Measurements from ENCODE around the gene ZBTB47.
A peak's percentile ranks its signal among the peaks of the same experiment; 100 is the strongest.

ZBTB47 gene

DNA sequence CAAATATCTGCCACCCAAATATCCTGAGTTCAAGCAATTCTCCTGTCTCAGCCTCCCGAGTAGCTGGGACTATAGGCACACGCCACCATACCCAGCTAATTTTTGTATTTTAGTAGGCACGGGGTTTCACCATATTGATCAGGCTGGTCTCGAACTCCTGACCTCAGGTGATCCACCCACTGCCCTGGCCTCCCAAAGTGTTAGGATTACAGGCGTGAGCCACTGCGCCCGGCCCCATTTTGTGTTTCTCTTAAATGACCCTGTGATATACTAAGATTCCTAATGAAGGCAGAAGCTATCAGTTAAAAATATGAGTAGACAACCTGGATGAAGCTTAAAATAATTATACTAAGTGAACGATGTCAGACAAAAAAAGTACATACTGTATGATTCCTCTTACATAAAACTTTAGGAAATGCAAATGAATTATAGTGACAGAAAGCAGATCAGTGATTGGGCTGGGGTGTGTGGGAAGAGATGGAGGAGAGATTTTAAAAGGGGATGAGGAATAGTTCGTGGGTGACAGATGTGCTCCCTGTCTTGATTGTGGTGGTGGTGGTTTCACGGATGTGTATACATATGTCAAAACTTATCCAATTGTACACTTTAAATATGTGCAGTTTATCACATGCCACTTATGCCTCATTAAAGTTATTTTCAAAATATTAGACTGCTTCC, 28.0 kb downstream of the ZBTB47 start:
- DNase-seq (ENCODE audit: insufficient read length) (no peak), FAIRE-seq (no peak)
- TF ChIP-seq POLR2A (IDR thresholded peaks at IDR 0.05; ENCODE audit: low read depth, low read length) (no peak), TAF1 (IDR thresholded peaks at IDR 0.05; ENCODE audit: borderline replicate concordance, low read depth, low read length) (no peak), POLR2AphosphoS5 (IDR thresholded peaks at IDR 0.05; ENCODE audit: low read depth, low read length) (no peak)

GRCh38 chr3:42682301-42683070, 29.0 kb downstream of the ZBTB47 start:
- DNase-seq (ENCODE audit: insufficient read length) (no peak), FAIRE-seq (no peak)
- TF ChIP-seq TAF1 (IDR thresholded peaks at IDR 0.05; ENCODE audit: borderline replicate concordance, low read depth, low read length) (no peak), POLR2A (IDR thresholded peaks at IDR 0.05; ENCODE audit: low read depth, low read length) (no peak), POLR2AphosphoS5 (IDR thresholded peaks at IDR 0.05; ENCODE audit: low read depth, low read length) (no peak)

DNA sequence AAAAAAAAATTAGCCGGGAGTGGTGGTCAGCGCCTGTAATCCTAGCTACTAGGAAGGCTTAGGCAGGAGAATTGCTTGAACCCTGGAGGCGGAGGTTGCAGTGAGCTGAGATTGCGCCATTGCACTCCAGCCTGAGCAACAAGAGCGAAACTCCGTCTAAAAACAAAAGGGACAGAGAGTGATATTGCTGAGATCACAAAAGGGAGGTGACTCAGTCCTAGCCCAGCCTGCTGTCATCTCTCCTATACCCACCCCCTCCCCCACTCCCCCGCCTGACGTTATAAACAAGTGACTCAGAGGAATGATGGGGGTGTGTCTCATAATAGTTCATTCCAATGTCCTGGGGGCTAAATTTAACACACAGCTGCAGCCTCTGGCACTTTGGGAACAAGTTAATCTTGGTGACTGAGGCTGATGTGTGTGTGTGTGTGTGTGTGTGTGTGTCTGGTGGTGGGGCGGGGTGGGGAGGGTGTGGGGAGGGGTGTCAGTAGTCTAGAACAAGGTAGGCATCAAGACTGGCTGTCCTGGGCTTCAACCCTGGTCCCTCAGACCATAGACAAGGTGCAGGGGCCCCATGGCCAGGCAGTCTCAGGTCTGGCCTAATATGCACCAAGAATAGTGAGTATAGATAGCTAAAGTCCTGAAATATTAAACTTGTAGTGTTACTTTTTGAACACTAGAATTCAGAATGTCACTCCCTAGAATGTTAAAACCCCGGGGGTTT, 30.5 kb downstream of the ZBTB47 start:
- DNase-seq (ENCODE audit: insufficient read length): peak; percentile 12
- FAIRE-seq: no peak
- TF ChIP-seq POLR2A (IDR thresholded peaks at IDR 0.05; ENCODE audit: low read depth, low read length) (no peak), POLR2AphosphoS5 (IDR thresholded peaks at IDR 0.05; ENCODE audit: low read depth, low read length) (no peak), TAF1 (IDR thresholded peaks at IDR 0.05; ENCODE audit: borderline replicate concordance, low read depth, low read length) (no peak)

DNA sequence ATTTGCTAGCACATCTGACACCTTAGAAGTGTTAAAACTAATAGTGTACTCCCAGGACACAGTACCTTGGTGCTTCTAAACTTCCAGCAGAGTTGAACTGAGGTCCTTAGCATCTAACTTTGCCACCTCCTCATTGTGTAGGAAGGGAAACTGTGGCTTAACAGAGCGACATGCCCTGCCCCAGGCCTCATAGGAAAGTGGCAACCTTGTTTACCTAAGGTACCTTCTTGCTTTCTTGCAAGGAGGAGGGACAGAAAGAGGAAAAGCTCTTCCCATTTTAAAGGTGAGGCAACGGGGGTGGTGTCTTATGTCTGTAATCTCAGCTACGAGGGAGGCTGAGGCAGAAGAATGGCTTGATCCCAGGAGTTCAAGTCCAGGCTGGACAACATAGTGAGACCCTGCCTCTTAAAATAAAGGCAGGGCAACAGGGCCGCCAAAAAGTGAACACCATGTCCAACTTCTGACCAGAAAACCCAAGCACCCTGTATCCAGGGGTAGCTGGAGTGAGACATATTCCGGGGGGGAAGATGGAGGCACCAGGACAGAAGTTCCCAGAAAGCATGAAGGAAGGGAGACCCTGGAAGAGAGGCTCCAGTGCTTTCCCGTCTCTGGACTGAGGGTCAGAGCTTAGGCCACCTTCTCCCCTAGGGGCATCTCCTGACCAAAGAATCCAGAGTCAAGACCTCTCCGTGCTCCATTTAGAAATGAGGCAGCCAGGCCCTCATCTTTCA, 31.3 kb downstream of the ZBTB47 start:
- no peak for FAIRE-seq
- no peak for TF ChIP-seq POLR2AphosphoS5 (IDR thresholded peaks at IDR 0.05; ENCODE audit: low read depth, low read length)
- no peak for TF ChIP-seq POLR2A (IDR thresholded peaks at IDR 0.05; ENCODE audit: low read depth, low read length)
- TF ChIP-seq TAF1 (IDR thresholded peaks at IDR 0.05; ENCODE audit: borderline replicate concordance, low read depth, low read length): no peak
- peak; percentile 18 for DNase-seq (ENCODE audit: insufficient read length)

DNA sequence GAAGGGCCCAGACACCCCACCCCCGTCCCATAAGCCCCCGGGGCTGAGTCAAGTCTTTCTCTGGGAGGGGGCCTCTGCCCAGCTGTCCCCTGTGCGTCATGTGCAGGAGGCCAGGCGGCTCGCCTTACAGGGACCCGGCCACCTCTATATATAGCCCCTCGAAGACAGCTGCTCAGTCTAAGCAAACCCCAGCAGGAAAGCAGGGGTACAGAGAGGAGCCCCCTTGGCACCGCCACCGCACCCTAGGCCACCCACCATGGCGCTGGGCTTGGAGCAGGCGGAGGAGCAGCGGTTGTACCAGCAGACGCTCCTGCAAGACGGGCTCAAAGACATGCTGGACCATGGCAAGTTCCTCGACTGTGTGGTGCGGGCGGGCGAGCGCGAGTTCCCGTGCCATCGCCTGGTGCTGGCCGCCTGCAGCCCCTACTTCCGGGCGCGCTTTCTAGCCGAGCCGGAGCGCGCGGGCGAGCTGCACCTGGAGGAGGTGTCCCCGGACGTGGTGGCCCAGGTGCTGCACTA, 31.9 kb downstream of the ZBTB47 start, which contains the start of gene KLHL40:
KLHL40 (plus strand) TSS at position 175 of the 519 bp plus-strand sequence; CDS start at position 257, 82 bp downstream.
- peak; percentile 5 for DNase-seq (ENCODE audit: insufficient read length)
- no peak for FAIRE-seq
- no peak for TF ChIP-seq TAF1 (IDR thresholded peaks at IDR 0.05; ENCODE audit: borderline replicate concordance, low read depth, low read length)
- TF ChIP-seq POLR2AphosphoS5 (IDR thresholded peaks at IDR 0.05; ENCODE audit: low read depth, low read length): no peak
- TF ChIP-seq POLR2A (IDR thresholded peaks at IDR 0.05; ENCODE audit: low read depth, low read length): no peak

DNA sequence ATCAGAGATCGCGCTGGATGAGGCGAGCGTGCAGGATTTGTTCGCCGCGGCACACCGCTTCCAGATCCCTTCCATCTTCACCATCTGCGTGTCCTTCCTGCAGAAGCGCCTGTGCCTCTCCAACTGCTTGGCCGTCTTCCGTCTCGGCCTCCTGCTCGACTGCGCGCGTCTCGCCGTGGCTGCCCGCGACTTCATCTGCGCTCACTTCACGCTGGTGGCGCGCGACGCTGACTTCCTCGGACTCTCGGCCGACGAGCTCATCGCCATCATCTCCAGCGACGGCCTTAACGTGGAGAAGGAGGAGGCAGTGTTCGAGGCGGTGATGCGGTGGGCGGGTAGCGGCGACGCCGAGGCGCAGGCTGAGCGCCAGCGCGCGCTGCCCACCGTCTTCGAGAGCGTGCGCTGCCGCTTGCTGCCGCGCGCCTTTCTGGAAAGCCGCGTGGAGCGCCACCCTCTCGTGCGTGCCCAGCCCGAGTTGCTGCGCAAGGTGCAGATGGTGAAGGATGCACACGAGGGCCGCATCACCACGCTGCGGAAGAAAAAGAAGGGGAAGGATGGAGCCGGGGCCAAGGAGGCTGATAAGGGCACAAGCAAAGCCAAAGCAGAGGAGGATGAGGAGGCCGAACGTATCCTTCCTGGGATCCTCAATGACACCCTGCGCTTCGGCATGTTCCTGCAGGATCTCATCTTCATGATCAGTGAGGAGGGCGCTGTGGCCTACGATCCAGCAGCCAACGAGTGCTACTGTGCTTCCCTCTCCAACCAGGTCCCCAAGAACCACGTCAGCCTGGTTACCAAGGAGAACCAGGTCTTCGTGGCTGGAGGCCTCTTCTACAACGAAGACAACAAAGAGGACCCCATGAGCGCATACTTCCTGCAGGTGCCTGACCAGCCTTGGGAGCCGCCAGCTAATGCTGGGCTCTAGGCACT, 32.7 kb downstream of the ZBTB47 start:
- FAIRE-seq (no peak), DNase-seq (ENCODE audit: insufficient read length) (no peak)
- no peak for TF ChIP-seq POLR2AphosphoS5 (IDR thresholded peaks at IDR 0.05; ENCODE audit: low read depth, low read length)
- TF ChIP-seq TAF1 (IDR thresholded peaks at IDR 0.05; ENCODE audit: borderline replicate concordance, low read depth, low read length): no peak
- TF ChIP-seq POLR2A (IDR thresholded peaks at IDR 0.05; ENCODE audit: low read depth, low read length): no peak

DNA sequence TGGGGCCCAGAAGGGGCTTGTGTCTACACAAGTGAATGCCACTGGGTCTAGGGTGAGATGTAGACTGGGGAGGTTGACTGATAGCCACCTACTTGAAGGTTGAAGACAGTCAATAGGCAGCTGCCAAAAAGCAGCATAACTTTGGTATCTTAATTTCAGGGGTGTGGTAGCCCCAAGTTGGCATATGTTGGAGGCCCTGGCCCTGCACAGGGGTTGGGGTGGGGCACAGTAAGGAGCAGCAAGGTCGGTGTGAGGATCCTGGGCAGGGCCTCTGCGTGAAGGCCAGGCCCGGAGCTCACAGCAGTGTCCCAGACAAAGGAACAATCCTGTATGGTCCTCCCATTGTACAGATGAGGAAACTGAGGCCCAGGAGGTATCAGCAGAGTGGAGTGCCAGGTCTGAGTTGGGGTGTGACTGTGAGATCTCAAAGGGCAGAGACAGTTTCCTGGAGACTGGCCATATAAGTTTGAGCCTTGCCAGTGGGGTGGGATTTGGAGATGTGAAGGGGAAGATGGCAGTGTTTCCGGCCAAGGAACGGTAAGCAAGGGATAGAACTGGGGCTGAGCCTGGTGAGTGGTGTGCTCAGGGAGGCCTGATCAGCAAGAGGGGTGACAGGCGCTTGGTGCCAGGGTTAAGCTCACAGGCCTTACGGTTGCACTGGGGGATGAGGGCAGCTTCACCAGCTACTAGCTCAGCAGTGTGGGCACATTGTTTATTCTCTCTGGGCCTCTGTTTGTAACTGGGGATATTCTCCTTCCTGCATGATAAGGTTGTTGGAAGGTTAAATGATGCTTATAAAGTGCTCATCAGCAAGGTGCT, 33.5 kb downstream of the ZBTB47 start:
- DNase-seq (ENCODE audit: insufficient read length) (no peak), FAIRE-seq (no peak)
- TF ChIP-seq POLR2AphosphoS5 (IDR thresholded peaks at IDR 0.05; ENCODE audit: low read depth, low read length) (no peak), TAF1 (IDR thresholded peaks at IDR 0.05; ENCODE audit: borderline replicate concordance, low read depth, low read length) (no peak), POLR2A (IDR thresholded peaks at IDR 0.05; ENCODE audit: low read depth, low read length) (no peak)

DNA sequence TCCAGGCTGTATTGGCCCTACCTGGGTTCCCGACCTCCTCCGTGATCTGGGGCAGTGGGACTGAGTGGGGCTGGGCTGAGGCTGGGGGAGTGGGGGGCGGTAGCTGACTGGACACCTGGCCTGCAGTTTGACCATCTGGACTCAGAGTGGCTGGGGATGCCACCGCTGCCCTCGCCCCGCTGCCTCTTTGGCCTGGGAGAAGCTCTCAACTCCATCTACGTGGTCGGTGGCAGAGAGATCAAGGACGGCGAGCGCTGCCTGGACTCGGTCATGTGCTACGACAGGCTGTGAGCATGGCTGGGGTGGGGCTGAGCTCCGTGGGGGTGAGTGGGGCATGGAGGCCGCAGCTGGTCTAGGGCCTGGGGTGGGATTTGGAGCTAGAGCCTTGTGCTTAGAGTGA, 34.5 kb downstream of the ZBTB47 start:
- DNase-seq (ENCODE audit: insufficient read length) (no peak), FAIRE-seq (no peak)
- no peak for TF ChIP-seq POLR2AphosphoS5 (IDR thresholded peaks at IDR 0.05; ENCODE audit: low read depth, low read length)
- no peak for TF ChIP-seq TAF1 (IDR thresholded peaks at IDR 0.05; ENCODE audit: borderline replicate concordance, low read depth, low read length)
- TF ChIP-seq POLR2A (IDR thresholded peaks at IDR 0.05; ENCODE audit: low read depth, low read length): no peak
